ENCODE measurements around the gene BLOC1S5. TPM values are rescaled to one million over a fixed set of nuclear protein-coding genes. Genes with fewer than 3 reads are reported as not detected.

BLOC1S5 gene
- total RNA-seq, 1 experiment from 2014 or later, result 9.1 TPM

DNA sequence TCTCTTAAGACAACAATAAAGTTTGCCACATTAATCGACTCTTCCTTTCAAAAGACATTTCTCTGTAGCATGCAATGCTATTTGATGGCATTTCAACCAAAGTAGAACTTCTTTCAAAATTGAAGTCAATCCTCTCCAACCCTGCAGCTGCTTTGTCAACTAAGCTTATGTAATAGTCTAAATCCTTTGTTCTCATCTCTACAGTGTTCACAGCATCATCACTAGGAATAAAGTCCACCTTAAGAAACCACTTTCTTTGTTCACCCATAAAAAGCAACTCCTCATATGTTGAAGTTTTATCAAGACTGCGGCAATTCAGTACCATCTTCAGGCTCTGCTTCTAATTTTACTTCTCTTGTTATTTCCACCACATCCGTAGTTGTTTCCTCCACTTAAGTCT, 11.5 kb upstream of the BLOC1S5 start:
- Histone ChIP-seq H3K27me3 (ENCODE audit: low read length) (no peaks in the 10 kb centered on the region), H2AFZ (ENCODE audit: low read length) (no peak overlapping the region), H3K27ac (ENCODE audit: low read length) (no peak overlapping the region), H4K20me1 (ENCODE audit: low read length) (no peaks in the 10 kb centered on the region), H3K36me3 (ENCODE audit: low read depth, low read length) (0 out of 2 replicates have a peak, but pooled peaks cover 7% of the 10 kb centered on the region), H3K9ac (ENCODE audit: low read length) (no peak overlapping the region), H3K79me2 (ENCODE audit: low read length) (peaks cover 17% of the 10 kb centered on the region), H3F3A (ENCODE audit: low read length, unreplicated experiment) (peaks cover 3% of the 10 kb centered on the region), H3K4me3 (ENCODE audit: low read length) (no peak overlapping the region), H3K9me2 (replicated peaks; ENCODE audit: low read length) (no peaks in the 10 kb centered on the region), H3K4me2 (ENCODE audit: low read length) (no peak overlapping the region), H3K4me1 (ENCODE audit: insufficient read depth, low read length) (peaks cover 16% of the 10 kb centered on the region), H3K9me3 (ENCODE audit: low read length) (no peaks in the 10 kb centered on the region)
- no peak for ATAC-seq
- no TSS peak for BruUV-seq (replicated peaks)
- POLR2A ChIA-PET (ENCODE audit: unreplicated experiment), result no interaction called here
- TF ChIP-seq EZH2 (IDR thresholded peaks at IDR 0.05; ENCODE audit: low read length, unreplicated experiment), result no peak
- no peak for TF ChIP-seq EZH2phosphoT487 (IDR thresholded peaks at IDR 0.05; ENCODE audit: borderline replicate concordance, low read length)
- TF ChIP-seq CTCF (conservative IDR thresholded peaks at IDR 0.05; ENCODE audit: low read depth, low read length), result no peak
- DNase-seq, result no peak
- intact Hi-C loops (cut with micrococcal nuclease), result no loop called here
- CTCF ChIA-PET, result no interaction called here

DNA sequence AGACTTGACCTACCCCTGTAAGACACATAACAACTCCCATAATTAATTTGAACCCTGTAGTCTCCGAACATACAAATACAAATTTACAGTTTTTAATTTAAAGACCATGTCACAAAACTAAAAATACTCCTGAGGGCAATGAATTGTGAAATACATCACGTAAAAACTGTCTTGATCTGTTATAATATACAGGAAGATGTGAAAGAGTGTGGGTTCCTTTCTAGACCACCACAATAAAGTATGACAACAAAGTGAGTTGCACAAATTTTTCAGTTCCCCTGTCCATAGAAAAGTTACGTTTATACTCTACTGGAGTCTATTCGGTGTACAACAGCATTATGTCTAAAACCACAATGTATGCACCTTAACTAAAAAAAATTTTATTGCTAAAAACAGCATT, 11.0 kb upstream of the BLOC1S5 start:
- ChIA-PET CTCF (no interaction called here), POLR2A (ENCODE audit: unreplicated experiment) (no interaction called here)
- H3K36me3 ChIP-seq (ENCODE audit: low read depth, low read length), result 0 out of 2 replicates have a peak, but pooled peaks cover 7% of the 10 kb centered on the region
- no peak for TF ChIP-seq EZH2 (IDR thresholded peaks at IDR 0.05; ENCODE audit: low read length, unreplicated experiment)
- no peak for TF ChIP-seq EZH2phosphoT487 (IDR thresholded peaks at IDR 0.05; ENCODE audit: borderline replicate concordance, low read length)
- no peak for TF ChIP-seq CTCF (conservative IDR thresholded peaks at IDR 0.05; ENCODE audit: low read depth, low read length)
- H3K9me2 ChIP-seq (replicated peaks; ENCODE audit: low read length), result no peaks in the 10 kb centered on the region
- no peaks in the 10 kb centered on the region for H3K27me3 ChIP-seq (ENCODE audit: low read length)
- no peaks in the 10 kb centered on the region for H4K20me1 ChIP-seq (ENCODE audit: low read length)
- H3F3A ChIP-seq (ENCODE audit: low read length, unreplicated experiment), result no peaks in the 10 kb centered on the region
- BruUV-seq (replicated peaks), result no TSS peak
- H3K4me1 ChIP-seq (ENCODE audit: insufficient read depth, low read length), result peaks cover 11% of the 10 kb centered on the region
- peaks cover 17% of the 10 kb centered on the region for H3K79me2 ChIP-seq (ENCODE audit: low read length)
- H3K4me2 ChIP-seq (ENCODE audit: low read length), result no peak overlapping the region
- no peaks in the 10 kb centered on the region for H3K9me3 ChIP-seq (ENCODE audit: low read length)
- H3K9ac ChIP-seq (ENCODE audit: low read length), result no peak overlapping the region
- intact Hi-C loops (cut with micrococcal nuclease), result no loop called here
- no peak overlapping the region for H3K4me3 ChIP-seq (ENCODE audit: low read length)
- ATAC-seq (no peak), DNase-seq (no peak)
- no peak overlapping the region for H2AFZ ChIP-seq (ENCODE audit: low read length)
- H3K27ac ChIP-seq (ENCODE audit: low read length), result no peak overlapping the region

GRCh38 chr6:8074213-8074612, 10.0 kb upstream of the BLOC1S5 start:
- H2AFZ ChIP-seq (ENCODE audit: low read length), result no peak overlapping the region
- no peak overlapping the region for H3K4me3 ChIP-seq (ENCODE audit: low read length)
- ChIA-PET CTCF (no interaction called here), POLR2A (ENCODE audit: unreplicated experiment) (no interaction called here)
- H3K79me2 ChIP-seq (ENCODE audit: low read length), result peaks cover 8% of the 10 kb centered on the region
- no peak overlapping the region for H3K27ac ChIP-seq (ENCODE audit: low read length)
- no peak overlapping the region for H3K9ac ChIP-seq (ENCODE audit: low read length)
- no peaks in the 10 kb centered on the region for H3K9me3 ChIP-seq (ENCODE audit: low read length)
- H4K20me1 ChIP-seq (ENCODE audit: low read length), result no peaks in the 10 kb centered on the region
- no peak overlapping the region for H3K4me2 ChIP-seq (ENCODE audit: low read length)
- DNase-seq (no peak), ATAC-seq (no peak)
- no peaks in the 10 kb centered on the region for H3K27me3 ChIP-seq (ENCODE audit: low read length)
- BruUV-seq (replicated peaks), result no TSS peak
- H3K4me1 ChIP-seq (ENCODE audit: insufficient read depth, low read length), result peaks cover 1% of the 10 kb centered on the region
- H3F3A ChIP-seq (ENCODE audit: low read length, unreplicated experiment), result no peaks in the 10 kb centered on the region
- TF ChIP-seq CTCF (conservative IDR thresholded peaks at IDR 0.05; ENCODE audit: low read depth, low read length), result no peak
- TF ChIP-seq EZH2phosphoT487 (IDR thresholded peaks at IDR 0.05; ENCODE audit: borderline replicate concordance, low read length), result no peak
- TF ChIP-seq EZH2 (IDR thresholded peaks at IDR 0.05; ENCODE audit: low read length, unreplicated experiment), result no peak
- no peaks in the 10 kb centered on the region for H3K9me2 ChIP-seq (replicated peaks; ENCODE audit: low read length)
- intact Hi-C loops (cut with micrococcal nuclease), result no loop called here
- H3K36me3 ChIP-seq (ENCODE audit: low read depth, low read length), result 0 out of 2 replicates have a peak, but pooled peaks cover 3% of the 10 kb centered on the region
